ENCODE results near the gene USP17L15.
A peak's percentile ranks its signal among the peaks of the same experiment; 100 is the strongest.
"Not testable (repeated sequence)": the region's sequence is repeated elsewhere in the genome, so short reads cannot be mapped to it uniquely, and the experiment has no call there.

Gene USP17L15

GRCh38 chr4:9234085-9234484, at the start of gene USP17L15:
Gene USP17L15, plus strand, starts transcription at chr4:9234385. Its CDS starts 0 bp downstream, at chr4:9234385.
- DNase-seq: not testable (repeated sequence)

- not testable (repeated sequence) for DNase-seq
These were observed 23.8 kb upstream of the USP17L15 start, which contains the start of gene USP17L10 for GRCh38 chr4:9210357-9210756. Gene USP17L10, plus strand, starts transcription at chr4:9210657. Its CDS starts 0 bp downstream, at chr4:9210657.

- DNase-seq: not testable (repeated sequence)
These were observed 19.5 kb upstream of the USP17L15 start for GRCh38 chr4:9214701-9215100.

GRCh38 chr4:9215105-9215504, 19.1 kb upstream of the USP17L15 start, which contains the start of gene USP17L11:
Gene USP17L11, plus strand, starts transcription at chr4:9215405. Its CDS starts 0 bp downstream, at chr4:9215405.
- DNase-seq: not testable (repeated sequence)

GRCh38 chr4:9219852-9220251, 14.3 kb upstream of the USP17L15 start, which contains the start of gene USP17L12:
Gene USP17L12, plus strand, starts transcription at chr4:9220152. Its CDS starts 0 bp downstream, at chr4:9220152.
- DNase-seq: not testable (repeated sequence)

GRCh38 chr4:9224596-9224995, 9.6 kb upstream of the USP17L15 start, which contains the start of gene USP17L13:
Gene USP17L13, plus strand, starts transcription at chr4:9224896. Its CDS starts 0 bp downstream, at chr4:9224896.
- DNase-seq: not testable (repeated sequence)

GRCh38 chr4:9230249-9230648, 3.9 kb upstream of the USP17L15 start:
- DNase-seq: not testable (repeated sequence)

- not testable (repeated sequence) for DNase-seq
These were observed 4.3 kb downstream of the USP17L15 start for GRCh38 chr4:9238461-9238860.

GRCh38 chr4:9243579-9243978, 9.4 kb downstream of the USP17L15 start, which contains the start of gene USP17L17:
Gene USP17L17, plus strand, starts transcription at chr4:9243879. Its CDS starts 0 bp downstream, at chr4:9243879.
- DNase-seq: not testable (repeated sequence)

- peak; percentile 3 for DNase-seq
These were observed 13.9 kb downstream of the USP17L15 start, which contains the start of gene USP17L18 for GRCh38 chr4:9247953-9248680. Gene USP17L18, plus strand, starts transcription at chr4:9248630. Its CDS starts 0 bp downstream, at chr4:9248630.

GRCh38 chr4:9253078-9253477, 18.9 kb downstream of the USP17L15 start, which contains the start of gene USP17L19:
Gene USP17L19, plus strand, starts transcription at chr4:9253378. Its CDS starts 0 bp downstream, at chr4:9253378.
- DNase-seq: not testable (repeated sequence)

GRCh38 chr4:9257824-9258223, 23.6 kb downstream of the USP17L15 start, which contains the start of gene USP17L20:
Gene USP17L20, plus strand, starts transcription at chr4:9258124. Its CDS starts 0 bp downstream, at chr4:9258124.
- not testable (repeated sequence) for DNase-seq

- not testable (repeated sequence) for DNase-seq
These were observed 28.4 kb downstream of the USP17L15 start, which contains the start of gene USP17L21 for GRCh38 chr4:9262572-9262971. Gene USP17L21, plus strand, starts transcription at chr4:9262872. Its CDS starts 0 bp downstream, at chr4:9262872.

- not testable (repeated sequence) for DNase-seq
These were observed 33.1 kb downstream of the USP17L15 start, which contains the start of gene USP17L22 for GRCh38 chr4:9267319-9267718. Gene USP17L22, plus strand, starts transcription at chr4:9267619. Its CDS starts 0 bp downstream, at chr4:9267619.

- peak; percentile 7 for DNase-seq
These were observed 37.5 kb downstream of the USP17L15 start for GRCh38 chr4:9271719-9272118.
